ENCODE measurements around the gene CCDC149.
A peak's percentile ranks its signal among the peaks of the same experiment; 100 is the strongest.

Gene CCDC149

DNA sequence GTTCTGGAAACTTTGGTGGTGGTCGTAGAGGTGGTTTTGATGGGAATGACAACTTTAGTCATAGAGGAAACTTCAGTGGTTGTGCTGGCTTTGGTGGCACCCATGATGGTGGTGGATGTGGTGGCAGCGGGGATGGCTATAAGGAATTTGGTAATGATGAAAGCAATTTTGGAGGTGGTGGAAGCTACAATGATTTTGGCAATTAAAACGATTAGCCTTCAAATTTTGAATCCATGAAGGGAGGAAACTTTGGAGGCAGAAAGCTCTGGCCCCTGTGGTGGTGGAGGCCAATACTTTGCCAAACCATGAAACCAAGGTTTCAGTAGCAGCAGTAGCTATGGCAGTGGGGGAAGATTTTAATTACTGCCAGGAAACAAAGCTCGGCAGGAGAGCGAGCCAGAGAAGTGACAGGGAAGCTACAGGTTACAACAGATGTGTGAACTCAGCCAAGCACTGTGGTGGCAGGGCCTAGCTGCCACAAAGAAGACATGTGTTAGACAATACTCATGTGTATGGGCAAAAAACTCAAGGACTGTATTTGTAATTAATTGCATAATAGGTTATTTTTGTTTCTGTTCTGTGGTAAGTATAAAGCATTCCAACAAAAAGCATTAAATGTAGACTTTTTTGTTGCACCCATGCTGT, 140.7 kb downstream of the CCDC149 start:
- DNase-seq = no peak

DNA sequence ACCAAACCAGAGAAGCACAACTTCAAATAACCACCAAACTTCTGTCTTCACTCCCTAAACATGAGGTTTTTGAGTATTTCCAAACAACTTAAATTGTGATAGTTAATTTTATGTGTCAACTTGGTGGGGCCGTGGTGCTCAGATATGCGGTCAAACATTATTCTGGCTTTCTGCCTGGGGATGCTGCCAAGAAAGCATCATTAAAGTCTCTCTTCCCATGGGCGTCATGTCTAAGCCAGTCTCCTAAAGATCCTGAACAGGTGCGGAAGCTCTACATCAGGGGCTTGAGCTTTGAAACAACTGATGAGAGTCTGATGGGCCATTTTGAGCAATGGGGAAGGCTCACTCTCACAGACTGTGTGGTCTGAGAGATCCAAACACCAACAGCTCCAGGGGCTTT, 141.6 kb downstream of the CCDC149 start:
- peak in 1 of 2 experiments; percentile 9 for DNase-seq

DNA sequence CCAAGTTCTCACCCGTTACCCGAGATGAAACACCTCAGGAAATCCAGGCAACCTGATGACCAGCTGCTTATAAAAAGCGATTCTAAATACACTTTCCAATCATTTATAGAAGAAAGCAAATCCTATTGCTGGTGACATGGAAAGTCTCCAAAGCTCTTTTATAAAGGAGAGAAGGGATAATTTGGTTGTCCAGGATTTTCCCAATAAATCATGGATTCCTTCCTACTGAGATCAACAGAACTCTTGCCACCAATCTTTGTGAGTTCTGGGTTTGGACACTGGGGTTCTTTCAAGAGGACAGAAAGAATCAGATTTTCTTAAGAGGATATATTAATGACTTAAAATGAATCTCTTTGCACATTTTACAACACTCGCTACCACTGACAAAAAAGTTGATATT, 142.2 kb downstream of the CCDC149 start:
- DNase-seq = no peak

DNA sequence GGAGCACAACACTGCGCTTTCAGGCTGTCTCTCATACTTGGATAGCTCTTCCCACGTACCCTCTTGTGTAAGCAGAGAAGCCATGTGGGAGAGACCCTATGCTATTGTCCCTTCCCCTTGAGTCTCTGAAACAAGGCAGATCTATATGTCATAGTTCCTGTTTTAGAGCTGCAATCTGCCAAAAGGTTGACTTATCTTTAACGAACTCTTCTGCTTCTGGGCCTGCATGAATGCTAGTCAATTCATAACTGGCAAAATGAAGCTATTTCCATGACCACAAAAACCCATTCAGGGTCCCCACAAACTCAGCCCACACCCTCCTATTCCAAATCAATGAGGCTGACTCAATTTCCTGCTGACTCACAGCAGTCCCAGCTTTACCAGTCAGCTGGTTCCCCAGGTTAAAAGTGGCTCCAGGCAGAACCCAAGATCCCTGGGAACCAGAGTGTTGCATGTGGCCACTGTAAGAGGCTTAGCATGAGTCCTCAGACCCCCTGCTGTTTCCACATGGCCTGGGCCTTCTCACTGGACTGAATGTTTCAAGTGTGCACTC, 142.7 kb downstream of the CCDC149 start:
- DNase-seq = no peak

DNA sequence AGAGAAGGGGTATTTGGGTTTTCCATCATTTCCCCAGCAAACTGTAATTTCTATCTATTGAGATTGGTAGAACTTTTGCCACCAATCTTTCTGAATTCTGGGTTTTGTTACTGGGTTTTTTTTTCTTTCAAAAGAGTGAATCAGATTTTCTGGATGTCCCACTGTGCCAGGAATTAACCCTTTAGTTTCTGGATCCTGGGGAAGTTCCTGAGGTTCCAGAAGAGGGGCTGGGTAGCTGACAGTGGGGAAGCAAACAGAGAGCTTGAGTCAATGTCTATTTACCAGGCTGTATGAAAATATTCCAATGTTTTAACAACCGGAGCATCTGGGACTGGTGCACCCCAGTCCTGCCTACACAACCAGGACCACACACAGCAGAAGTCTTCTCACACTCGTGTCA, 143.3 kb downstream of the CCDC149 start:
- DNase-seq = no peak

DNA sequence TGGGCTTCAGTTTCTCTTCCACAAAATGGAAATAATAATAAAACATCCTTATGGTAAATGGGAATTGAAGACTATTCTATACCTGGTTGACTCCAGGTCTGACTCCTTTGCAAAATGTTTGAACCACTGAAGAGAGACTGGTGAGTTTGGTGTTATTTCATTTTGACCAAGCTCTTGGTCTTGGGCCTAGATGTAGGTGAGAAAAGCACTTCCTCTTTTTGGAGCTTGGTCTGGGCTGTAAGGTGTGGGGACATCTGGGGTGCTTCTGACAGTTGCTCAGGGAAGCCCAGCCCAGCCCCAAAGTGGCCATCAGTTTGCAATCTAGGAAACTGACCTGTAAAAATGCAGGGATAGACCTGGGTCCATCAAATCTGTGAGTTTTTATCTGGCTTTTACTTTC, 144.2 kb downstream of the CCDC149 start:
- DNase-seq = no peak

DNA sequence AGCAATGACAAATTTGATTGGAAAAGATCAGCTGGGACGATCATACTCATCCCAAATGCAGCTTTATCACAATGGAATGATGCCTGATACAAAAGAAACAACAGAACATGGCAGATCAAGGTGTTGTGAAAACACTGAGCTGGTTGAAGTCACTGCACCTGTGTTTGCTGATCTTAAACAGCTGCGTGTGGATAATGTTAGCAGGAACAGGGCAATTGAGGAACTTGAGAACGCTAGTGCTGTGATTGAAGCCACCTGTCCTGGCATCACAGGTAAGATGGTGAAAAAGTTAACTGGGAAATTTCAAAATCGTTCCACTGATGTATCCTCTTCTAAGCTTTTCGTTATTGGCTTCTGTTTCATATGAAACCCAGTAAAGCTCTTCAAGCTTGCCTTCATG, 144.8 kb downstream of the CCDC149 start:
- peak in 1 of 2 experiments; percentile 39 for DNase-seq

DNA sequence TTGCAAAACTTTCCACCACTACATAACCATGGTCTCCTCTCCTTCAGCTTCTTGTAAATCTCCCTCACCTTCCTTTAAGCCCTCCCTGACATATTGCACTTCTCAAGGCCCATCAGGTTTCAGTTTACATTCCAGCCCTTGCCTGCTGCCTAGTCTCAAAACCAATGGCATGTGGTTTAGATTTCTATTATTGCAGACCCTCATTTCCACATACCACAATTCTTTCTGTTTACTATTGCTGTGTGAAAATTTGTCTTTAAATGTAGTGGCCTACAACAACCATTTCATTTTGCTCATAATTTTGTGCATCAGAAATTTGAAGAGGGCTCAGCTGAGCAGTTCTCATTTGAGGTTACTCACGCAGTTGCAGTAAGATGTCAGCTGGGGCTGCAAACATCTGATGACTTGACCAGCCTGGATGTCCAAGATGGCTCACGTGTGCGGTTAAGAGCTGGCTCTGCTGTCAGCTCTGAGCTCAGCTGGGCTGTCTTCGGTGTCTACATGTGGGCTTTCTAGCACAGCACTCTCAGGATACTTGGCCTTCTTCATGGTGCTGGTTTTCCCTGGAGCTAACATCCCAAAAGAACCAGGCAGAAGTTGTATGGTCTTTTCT, 147.4 kb downstream of the CCDC149 start:
- no peak for DNase-seq

DNA sequence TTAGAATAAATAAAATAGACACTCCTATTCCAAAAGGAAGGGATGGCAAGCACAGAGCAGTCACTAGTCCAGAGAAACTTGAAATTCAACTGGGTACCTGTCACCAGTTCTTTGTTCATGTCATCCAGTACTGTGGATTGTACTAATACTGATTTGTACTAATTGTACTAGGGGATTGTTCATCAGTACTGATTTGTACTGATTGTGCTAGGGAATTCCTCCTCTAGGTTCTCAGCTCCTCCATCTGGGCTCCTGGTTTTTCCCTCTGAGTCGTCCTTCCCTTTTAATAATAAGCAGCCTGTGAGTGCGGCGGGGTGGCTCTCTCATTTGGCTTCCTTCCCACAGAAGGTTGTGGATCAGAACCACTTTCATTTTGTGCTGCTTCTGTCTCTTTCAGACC, 148.5 kb downstream of the CCDC149 start:
- no peak for DNase-seq

DNA sequence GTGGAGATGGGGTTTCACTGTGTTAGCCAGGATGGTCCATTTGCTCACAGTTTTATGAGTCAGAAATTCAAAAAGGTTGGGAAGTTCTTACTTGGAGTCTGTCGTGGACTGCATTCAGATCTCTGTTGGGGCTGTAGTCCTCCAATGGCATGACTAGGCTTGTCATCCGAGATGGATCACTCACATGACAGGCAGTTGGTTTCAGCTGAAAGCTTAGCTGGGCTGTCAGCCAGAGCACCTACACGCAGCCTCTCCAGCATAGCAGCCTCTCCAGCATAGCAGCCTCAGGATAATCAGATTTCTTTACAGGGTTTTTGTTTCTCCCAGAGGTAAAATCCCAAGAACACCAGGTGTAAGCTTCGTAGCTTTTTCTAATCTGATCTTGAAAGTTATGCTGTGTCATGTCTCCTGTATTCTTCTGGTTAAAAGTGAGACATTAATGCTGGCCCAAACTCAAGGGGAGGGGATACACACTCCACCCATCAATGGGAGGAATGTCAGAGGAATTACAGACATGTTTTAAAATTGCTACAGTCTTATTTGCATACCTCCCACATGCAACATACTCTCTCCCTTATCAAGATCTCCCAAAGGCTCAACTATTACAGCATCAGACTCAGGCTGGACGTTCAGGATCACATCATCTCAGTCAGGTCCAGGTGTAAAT, 149.1 kb downstream of the CCDC149 start:
- no peak for DNase-seq
